ENCODE measurements around the gene ULBP1.
"Not testable (repeated sequence)": the region's sequence is repeated elsewhere in the genome, so short reads cannot be mapped to it uniquely, and the experiment has no call there.

Gene ULBP1

DNA sequence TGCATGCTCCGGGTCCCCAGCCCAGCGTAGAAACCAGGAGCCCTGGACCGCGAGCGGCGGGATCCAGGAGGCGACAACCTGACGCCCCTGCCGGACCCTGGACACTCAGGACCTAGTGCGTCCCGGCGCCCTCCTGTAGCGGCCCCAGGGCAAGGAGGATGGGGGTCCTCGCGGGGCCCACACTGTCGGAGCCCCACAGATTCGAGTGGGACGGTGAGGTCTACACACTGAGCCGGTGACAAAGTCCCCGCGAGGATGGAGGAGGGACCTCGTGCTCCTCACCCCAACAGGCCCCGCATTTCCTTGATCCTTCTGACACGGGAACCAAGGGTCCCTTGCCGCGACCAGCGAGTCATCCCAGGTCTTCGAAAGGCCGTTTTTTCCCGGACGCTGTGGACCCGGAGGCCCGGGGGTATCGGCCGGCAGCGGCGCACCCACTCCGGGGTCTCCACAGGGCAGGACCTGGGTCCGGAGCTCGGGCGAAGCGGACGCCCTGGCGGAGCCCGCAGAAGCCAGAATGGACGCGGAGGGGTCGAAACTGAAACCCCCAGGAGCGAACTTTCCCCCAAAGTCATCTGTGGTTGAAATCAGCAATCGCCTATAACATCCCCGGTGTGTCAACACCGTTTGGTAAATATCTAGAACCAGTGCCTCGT lies 9.3 kb upstream of the ULBP1 start:
- not testable (repeated sequence) for DNase-seq

GRCh38 chr6:149954984-149955653 lies 8.6 kb upstream of the ULBP1 start:
- not testable (repeated sequence) for DNase-seq

GRCh38 chr6:149955654-149956317 lies 8.0 kb upstream of the ULBP1 start:
- not testable (repeated sequence) for DNase-seq

GRCh38 chr6:149958124-149958523 lies 5.6 kb upstream of the ULBP1 start:
- DNase-seq, result not testable (repeated sequence)

DNA sequence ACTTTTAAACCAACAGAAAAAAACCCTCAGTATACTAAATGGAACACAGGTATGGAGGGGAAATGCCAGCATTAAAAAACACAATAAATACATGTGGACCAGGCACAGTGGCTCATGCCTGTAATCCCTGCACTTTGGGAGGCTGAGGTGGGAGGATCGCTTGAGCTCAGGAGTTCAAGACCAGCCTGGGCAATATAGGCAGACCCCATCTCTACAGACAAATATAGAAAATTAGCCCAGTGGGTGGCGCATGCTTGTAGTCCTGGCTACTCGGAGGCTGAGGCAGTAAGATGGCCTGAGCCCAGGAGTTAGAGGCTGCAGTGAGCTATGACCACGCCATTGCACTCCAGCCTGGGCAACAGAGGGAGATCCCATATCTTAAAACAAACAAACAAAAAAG lies 3.9 kb upstream of the ULBP1 start:
- DNase-seq, result not testable (repeated sequence)

DNA sequence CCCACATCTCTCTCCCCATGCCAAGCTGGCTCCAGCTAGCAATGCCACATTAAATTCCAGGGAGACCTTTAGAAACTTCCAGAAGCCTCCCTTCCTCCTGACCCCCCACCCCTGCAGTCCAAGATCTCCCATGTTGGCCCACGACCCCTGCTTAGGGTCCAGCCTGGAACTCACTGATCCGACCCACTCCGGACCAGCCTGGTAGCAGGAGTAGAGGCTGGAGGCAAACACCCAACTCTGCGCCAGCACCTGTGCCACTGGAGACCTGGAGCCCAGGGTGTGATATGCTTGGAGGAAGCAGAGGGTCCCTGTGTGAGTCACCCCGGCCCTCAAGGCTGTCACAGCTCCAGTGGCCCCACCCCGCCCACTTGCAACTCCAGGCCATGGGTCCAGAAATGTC lies 3.3 kb upstream of the ULBP1 start:
- DNase-seq, result no peak

DNA sequence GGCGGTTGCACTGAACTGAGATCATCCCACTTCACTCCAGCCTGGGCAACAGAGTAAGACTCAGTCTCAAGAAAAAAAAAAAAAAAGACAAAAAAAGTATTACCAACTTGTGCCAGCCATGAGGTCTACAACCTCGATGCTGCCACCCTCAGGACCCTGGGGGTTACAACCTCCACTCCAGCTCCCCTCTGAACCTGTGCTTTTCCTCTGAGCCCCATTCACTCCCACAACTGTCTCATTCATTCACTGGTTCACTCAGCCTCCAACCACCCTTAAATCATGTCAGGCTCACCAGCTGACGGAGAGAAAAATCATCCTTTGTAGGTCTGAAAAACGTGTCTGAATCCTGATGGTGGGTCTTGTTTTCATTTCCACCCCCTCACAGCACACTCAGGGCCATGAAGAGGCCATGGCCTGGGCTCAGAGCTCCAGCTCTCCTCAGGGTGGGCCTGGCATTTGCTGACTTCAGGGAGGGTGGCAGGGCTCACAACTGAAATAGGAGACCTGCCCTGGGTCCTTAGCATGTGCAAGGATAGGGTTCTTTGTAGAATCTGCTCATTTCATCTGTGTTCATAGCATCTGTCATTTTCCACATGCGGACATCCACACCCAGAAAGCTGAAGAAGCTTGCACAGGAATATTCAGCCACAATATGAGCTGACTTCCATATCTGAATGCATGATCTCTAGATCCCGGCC lies 1.9 kb upstream of the ULBP1 start:
- DNase-seq, result no peak

DNA sequence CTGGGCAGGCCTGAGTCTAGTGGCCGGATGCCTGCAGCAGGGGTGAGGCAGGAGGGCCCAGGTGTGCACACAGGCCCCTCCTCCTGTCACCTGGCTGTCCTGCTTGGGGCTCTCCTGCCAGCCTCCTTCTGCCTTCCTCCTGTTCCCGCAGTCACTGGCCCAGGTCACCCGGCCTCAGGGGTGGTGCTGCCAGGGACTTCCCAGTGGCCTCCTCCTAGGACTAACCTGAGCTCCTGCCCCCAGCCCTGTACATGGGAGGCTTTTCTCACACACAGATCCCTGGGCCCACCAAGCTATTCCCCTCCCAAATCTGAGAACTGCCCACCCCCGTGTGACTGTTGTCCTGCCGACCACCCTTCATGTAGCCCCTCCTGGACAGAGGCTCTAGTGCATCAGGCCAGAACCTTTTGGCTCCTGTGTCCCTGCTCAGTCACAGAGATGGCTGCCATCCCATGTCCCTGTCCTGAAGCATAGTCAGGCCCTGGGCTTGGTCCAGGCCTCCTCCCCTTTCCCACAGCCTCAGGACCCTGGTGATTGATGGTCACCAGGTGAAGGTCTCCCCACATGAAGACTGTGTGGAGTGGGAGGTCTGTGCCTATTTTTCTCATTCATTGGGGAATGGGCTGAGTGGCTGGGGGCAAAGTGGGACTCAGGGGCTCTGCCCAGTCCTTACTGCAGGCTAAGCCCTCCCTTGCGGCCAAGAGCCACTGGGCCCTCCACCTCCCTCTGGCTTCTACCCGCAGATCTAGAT lies 1.1 kb upstream of the ULBP1 start:
- DNase-seq, result no peak

- DNase-seq, result no peak
These were observed 606 bp upstream of the ULBP1 start for GRCh38 chr6:149963212-149963461.

GRCh38 chr6:149964308-149965193 lies 808 bp downstream of the ULBP1 start:
- no peak for DNase-seq

GRCh38 chr6:149965194-149966020 lies 1.7 kb downstream of the ULBP1 start:
- DNase-seq, result no peak

DNA sequence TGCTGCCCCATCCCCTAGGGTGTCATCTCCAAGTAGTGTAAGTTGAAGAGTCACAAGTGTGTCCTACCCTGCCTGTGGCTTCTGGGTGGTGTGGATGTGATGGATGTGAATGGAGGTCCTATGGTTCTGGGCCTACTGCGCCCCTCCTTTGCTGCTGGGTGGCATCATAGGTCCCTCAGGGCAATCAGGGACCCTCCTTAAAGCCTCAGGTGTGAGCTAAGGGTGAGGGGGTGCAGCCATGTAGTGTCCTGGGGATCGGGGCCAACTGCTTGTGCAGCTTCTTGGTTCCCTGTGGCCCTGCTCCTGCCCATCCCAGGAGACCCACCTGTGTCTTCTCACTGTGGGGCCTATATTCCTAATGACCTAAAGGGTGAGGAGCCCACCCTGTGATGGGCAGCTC lies 2.6 kb downstream of the ULBP1 start:
- not testable (repeated sequence) for DNase-seq

DNA sequence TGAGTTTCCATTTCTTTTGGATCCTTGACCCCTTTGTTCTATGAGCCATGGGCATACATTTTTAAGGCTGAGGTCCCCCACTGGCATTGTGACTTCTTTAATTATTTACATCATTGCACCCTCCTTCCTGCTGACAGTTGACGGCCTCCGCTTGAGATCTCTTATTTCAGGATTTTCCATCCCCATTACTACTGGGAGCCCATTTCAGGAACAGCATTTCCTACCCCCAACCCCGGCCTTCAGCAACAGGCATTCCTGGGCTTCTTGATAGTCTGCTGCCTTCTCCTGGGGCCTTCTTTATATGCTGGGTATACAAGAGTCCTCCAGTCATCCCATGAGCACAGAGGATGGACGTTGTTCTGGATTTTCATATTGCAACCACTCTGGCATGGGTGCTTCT lies 3.8 kb downstream of the ULBP1 start:
- no peak for DNase-seq

DNA sequence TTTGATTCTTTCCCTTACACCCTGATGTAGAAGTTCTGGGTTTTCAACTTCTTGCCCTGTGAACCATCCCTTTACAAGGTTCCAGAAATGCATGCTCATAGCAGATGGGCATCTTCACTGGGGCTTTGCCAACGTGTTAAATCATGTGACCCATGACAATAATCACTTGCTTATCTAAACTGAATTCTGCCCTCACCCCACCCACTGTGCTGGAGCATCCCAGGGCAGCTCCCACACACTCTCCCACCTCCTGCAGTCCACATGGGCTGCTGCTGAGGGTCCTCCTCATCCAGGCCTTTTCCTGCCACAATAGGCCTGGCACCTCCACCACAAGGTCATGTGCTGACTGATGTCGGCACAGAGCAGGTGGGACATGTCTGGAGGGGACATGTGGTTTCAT lies 4.3 kb downstream of the ULBP1 start:
- DNase-seq, result not testable (repeated sequence)

GRCh38 chr6:149968909-149969308 lies 5.2 kb downstream of the ULBP1 start:
- DNase-seq, result not testable (repeated sequence)

GRCh38 chr6:149969635-149970034 lies 5.9 kb downstream of the ULBP1 start:
- no peak for DNase-seq

DNA sequence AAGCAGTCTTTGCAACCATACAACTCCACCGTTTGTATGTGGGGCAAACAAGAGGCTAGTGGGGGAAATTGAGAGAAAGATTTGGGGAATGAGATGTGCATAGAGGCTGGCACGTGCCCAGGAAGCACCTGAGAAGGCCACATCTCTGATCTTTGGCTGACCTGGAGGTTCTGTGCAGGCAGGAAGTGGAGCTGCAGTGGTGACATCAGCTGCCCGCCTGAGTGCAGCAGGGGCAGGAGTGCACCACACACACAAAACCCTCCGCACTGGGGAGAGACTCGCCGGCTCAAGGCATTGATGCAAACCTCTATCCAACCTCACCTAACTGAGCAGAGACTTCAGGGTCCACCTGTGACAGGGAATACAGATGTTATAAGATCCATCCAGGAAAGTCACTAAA lies 10.7 kb downstream of the ULBP1 start:
- not testable (repeated sequence) for DNase-seq

DNA sequence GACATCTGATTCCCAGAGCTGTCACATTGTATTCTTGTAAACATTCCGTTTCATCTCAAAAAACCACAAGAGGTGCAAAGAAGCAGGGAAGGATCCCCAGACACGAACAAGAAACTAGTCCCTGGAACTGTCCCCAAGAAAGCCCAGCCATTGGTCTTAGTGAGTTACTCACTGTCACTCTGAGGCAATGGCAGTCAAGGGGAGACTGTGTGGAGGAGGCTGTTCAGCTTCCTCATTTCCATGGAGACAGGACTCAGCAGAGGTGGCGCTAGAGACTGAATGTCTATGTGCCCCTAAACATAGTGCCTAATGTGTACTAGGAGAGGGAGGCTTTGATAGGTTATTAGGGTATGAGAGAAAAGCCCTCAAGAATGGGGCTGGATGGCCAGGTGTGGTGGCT lies 11.1 kb downstream of the ULBP1 start:
- no peak for DNase-seq

DNA sequence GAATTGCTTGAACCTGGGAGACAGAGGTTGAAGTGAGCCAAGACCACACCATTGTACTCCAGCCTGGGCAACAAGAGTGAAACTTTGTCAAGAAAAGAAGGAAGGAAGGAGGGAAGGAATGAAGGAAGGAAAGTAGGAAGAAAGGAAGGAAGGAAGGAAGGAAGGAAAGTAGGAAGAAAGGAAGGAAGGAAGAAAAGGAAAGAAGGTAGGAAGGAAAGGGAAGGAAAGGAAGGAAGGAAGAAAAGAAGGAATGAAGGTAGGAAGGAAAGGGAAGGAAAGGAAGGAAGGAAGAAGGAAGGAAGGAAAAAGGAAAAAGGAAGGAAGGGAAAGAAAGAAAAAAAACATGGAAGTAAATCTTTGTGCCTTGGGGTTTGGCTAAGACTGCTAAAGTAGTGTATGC lies 11.7 kb downstream of the ULBP1 start:
- no peak for DNase-seq

GRCh38 chr6:149977221-149977620 lies 13.5 kb downstream of the ULBP1 start:
- no peak for DNase-seq

DNA sequence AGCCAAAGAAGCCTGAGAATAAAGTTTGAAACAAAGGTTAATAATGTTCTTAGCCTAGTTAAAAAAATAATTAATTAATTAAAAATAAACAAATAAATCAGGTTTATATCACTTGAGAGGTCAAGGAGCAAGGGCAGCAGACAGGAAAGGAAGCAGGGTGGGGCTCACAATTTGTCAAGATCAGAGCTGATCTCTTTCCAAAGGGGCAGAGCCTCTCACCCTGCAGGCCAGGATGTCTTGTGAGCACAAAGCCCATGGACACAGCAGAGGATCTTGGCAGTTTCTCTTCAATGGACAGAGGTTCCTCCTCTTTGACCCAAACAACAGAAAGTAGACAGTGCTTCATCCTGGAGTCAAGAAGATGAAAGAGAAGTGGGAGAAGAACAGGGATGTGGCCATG lies 14.9 kb downstream of the ULBP1 start:
- no peak for DNase-seq

Measured in NCI-H2029 (cell line).